Activated T-cell treated with anti-CD3 and anti-CD28 coated beads, Interleukin-2, amount 50 U/mL, for 4 hours (primary cell): ENCODE results near the gene COL9A2. TPM values are rescaled to one million over a fixed set of nuclear protein-coding genes. Genes with fewer than 3 reads are reported as not detected.
A peak's percentile ranks its signal among the peaks of the same experiment; 100 is the strongest.
"Not testable (repeated sequence)": the region's sequence is repeated elsewhere in the genome, so short reads cannot be mapped to it uniquely, and the experiment has no call there.

ENCODE experiments used
- ATAC-seq, 2 donors: fragments of 200-7000 bp; cut with Tn5 transposase; one replicate each; pipeline ENCODE4 v1.10.0; 2021
- DNase-seq: peaks from one replicate; pipeline ENCODE4 v3.0.0-alpha.2; 2020
- H3K27me3 Mint-ChIP-seq: one replicate; pipeline ENCODE4 v1.8.0; 2021; ENCODE audit warnings: low read depth, mixed read lengths
- H3K36me3 Mint-ChIP-seq: one replicate; pipeline ENCODE4 v1.8.0; 2022; ENCODE audit warnings: mixed read lengths; ENCODE audit not compliant: insufficient read depth
- H3K4me1 Mint-ChIP-seq: one replicate; pipeline ENCODE4 v1.8.0; 2021; ENCODE audit warnings: low read depth, mixed read lengths
- H3K4me3 Mint-ChIP-seq: one replicate; pipeline ENCODE4 v1.8.0; 2021; ENCODE audit warnings: mild to moderate bottlenecking, moderate library complexity, mixed read lengths
- H3K9me3 Mint-ChIP-seq: one replicate; pipeline ENCODE4 v1.8.0; 2021; ENCODE audit warnings: mixed read lengths
- total RNA-seq, 3 donors: library from RNA; stranded (reverse); gene quantifications; one replicate each; pipeline ENCODE4 v1.2.1, GENCODE V29; 2021

COL9A2 gene
- 1 to 10 TPM in 2 of 3 donors, under 1 TPM in 1; 0.96 to 2.5 (median 1.2) TPM for total RNA-seq

DNA sequence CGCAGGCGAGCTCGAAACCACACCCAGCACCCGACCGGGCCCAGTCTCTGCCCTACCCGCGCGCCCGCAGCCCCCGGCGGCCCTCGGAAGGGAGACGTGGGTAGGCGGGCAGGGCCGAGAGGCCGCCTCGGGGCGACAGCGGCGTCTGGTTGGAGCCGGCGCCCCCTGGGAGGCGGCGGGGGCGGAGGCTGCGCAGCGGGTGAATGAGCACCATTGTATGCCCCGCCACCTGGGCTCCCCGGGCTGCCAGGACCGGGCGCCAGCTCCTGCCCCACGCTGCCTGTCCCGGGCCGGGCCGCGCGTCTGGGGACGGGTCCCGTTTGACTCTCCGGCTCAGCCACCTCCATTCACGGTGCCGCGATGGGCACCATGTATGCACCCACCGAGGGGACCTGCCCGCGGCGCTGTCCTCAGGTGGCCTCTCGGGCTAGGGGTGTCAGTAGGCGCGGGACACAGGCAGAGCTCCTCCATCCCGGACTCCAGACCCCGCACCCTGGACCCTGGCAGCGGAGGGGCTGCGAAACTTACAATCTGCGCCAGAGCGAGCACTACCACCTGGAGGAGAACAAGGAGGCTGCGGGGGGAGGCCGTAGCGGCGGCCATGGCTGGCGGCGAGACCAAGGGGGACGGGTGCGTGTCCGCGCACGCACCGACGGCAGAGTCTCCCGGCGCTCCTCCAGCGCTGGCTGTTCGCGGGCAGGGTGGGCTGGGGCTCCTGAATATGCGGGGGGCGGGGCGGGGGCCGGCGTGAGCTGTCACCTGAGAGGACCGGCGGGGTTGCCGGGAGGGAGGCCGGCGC lies at the start of gene COL9A2:
COL9A2 (minus strand) TSS at position 692 of the 799 bp plus-strand sequence; CDS start at position 603, 89 bp downstream.
- ATAC-seq, result peak; percentile 67 to 72

DNA sequence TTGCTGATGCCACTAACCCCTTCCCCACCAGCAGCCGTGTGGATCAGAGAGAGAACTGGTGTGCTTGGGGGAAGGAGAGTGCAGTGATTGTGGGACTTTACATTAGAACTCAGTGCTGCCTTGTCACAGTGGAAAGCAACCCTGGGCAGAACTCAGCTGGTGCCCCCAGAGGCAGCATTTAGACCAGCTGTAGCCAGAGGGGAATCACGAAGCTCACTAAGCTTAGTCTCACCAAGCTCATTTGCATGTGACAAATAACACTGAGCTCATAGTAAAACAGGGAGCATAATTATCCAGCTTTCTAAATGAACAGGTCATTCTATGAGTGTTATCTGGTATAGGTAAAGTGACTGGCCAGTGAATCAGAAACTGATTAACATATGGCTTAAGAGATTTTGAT lies 46.6 kb upstream of the COL9A2 start:
- Mint-ChIP-seq H3K4me1 (peaks cover 8% of the 10 kb centered on the region), H3K4me3 (no peak overlapping the region), H3K9me3 (peaks cover 2% of the 10 kb centered on the region), H3K36me3 (no peaks in the 10 kb centered on the region), H3K27me3 (no peaks in the 10 kb centered on the region)
- DNase-seq, result no peak
- ATAC-seq, result peak; percentile 95 to 97

More for the DNA sequence above, at the start of gene COL9A2:
- no peaks in the 10 kb centered on the region for H3K36me3 Mint-ChIP-seq
- H3K9me3 Mint-ChIP-seq, result no peaks in the 10 kb centered on the region
- peak; percentile 53 for DNase-seq
- peaks cover 7% of the 10 kb centered on the region for H3K27me3 Mint-ChIP-seq
- H3K4me1 Mint-ChIP-seq, result peaks cover 38% of the 10 kb centered on the region
- peak within 1 kb of the TSS; percentile 77 for H3K4me3 Mint-ChIP-seq

DNA sequence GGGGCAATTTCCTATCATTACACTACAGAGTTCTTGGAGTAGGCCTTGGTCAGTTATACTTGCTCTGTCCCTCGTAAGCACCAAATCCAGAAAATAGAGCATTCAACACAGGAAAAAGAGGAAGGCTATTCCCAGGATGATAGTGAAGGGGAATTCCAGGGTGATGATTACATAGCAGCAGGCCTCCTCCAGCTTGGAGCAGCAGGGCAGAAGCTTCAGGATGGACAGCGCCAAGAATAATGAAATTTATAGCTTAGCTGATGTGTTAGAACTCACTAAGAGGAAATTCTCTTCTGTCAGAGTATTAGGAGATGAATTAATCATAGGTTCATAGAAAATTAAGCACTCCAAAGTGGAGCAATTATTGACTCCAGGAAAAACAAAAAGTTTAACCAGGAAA lies 45.6 kb upstream of the COL9A2 start:
- DNase-seq (no peak), ATAC-seq (no peak)
- Mint-ChIP-seq H3K4me3 (no peak overlapping the region), H3K4me1 (peaks cover 8% of the 10 kb centered on the region), H3K27me3 (no peaks in the 10 kb centered on the region), H3K36me3 (no peaks in the 10 kb centered on the region), H3K9me3 (peaks cover 4% of the 10 kb centered on the region)

DNA sequence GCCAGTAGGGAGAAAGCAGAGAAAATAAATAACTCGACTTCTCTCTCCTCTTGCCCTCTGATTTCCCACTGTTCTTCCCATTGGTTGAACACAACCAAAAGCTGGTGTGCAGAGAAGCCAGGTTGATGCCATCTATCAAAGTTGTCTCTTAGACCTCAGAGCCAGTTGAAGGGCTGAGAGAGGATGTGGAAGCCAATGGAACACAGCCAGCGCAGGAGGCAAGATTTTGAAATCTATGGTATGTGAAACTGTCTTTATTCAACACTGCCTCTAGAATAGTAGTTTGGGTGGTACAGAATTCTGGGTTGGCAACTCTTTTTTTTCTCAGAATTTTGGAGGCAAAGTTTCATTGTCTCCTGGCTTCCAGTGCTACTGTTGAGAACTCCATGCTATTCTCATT lies 45.1 kb upstream of the COL9A2 start:
- Mint-ChIP-seq H3K4me1 (peaks cover 8% of the 10 kb centered on the region), H3K4me3 (no peak overlapping the region), H3K36me3 (no peaks in the 10 kb centered on the region), H3K9me3 (peaks cover 4% of the 10 kb centered on the region), H3K27me3 (no peaks in the 10 kb centered on the region)
- no peak for ATAC-seq
- no peak for DNase-seq

DNA sequence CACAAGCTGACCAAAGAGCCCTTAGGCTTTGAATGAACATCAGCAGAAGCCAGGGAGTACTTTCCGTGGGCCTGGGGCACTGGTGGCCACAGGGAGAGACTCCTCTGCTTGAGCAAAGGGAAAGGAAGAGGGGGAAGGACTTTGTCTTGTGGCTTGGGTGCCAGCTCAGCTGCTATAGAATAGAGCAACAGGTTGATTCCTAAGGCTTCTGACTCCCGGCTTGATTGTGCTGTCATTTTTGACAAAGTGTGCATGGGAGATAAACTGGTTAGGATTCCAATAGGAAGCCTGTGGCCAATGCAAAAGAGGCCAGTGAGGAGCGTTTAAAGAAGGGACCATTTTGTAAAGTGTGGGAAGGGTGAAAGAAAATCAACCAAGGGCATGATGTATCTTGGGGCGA lies 44.6 kb upstream of the COL9A2 start:
- DNase-seq (no peak), ATAC-seq (no peak)
- H3K4me1 Mint-ChIP-seq, result peaks cover 8% of the 10 kb centered on the region
- no peaks in the 10 kb centered on the region for H3K36me3 Mint-ChIP-seq
- no peak overlapping the region for H3K4me3 Mint-ChIP-seq
- peaks cover 4% of the 10 kb centered on the region for H3K9me3 Mint-ChIP-seq
- no peaks in the 10 kb centered on the region for H3K27me3 Mint-ChIP-seq

DNA sequence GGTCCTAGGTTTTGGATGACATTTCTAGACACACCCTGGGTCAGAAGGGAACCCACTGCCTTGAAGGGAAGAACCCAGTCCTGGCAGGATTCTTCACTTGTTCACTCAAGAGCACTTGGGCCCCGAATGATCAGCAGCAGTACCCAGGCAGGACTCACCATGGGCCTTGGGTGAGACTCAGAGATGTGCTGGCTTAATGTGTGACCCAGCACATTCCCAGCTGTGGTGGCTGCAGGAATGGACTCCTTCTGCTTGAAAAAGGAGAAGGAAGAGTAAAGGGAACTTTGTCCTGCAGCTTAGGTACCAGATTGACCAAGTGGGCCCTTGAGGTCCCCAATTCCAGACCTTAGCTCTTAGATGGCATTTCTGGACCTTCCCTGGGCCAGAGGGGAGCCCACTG lies 44.1 kb upstream of the COL9A2 start:
- Mint-ChIP-seq H3K4me3 (no peak overlapping the region), H3K27me3 (no peaks in the 10 kb centered on the region), H3K36me3 (no peaks in the 10 kb centered on the region), H3K9me3 (peaks cover 4% of the 10 kb centered on the region), H3K4me1 (peaks cover 8% of the 10 kb centered on the region)
- DNase-seq (no peak), ATAC-seq (no peak)

DNA sequence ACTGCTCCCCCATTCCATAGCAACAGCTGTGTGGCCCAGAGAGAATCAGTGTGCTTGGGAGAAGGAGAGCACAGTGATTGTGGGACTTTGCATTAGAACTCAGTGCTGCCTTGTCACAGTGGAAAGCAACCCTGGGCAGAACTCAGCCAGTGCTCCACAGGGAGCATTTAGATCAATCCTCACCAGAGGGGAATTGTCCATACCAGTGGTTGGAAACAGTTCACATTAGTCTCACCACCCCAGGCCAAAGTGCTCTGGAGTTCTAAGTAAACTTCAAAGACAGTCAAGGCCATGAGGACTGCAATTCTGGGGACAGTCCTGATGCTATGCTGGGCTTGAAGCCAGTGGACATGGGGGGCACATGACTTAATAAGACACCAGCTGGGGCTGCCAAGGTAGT lies 43.5 kb upstream of the COL9A2 start:
- Mint-ChIP-seq H3K9me3 (peaks cover 4% of the 10 kb centered on the region), H3K4me3 (no peak overlapping the region), H3K4me1 (peaks cover 8% of the 10 kb centered on the region), H3K27me3 (no peaks in the 10 kb centered on the region), H3K36me3 (no peaks in the 10 kb centered on the region)
- no peak for ATAC-seq
- DNase-seq, result no peak

DNA sequence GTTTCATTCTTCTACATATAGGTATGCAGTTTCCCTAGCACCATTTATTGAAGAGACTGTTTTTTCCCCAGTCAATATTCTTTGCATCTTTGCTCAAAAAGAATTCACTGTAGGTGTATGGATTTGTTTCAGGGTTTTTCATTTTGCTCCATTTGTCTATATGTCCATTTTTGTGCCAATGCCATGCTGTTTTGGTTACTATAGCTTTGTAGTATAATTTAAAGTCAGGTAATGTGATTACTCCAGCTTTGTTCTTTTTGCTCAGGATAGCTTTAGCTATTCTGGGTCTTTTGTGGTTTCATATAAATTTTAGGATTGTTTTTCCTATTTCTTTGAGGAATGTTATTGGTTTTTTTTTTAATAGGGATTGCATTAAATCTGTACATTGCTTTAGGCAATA lies 40.5 kb upstream of the COL9A2 start:
- Mint-ChIP-seq H3K36me3 (no peaks in the 10 kb centered on the region), H3K27me3 (no peaks in the 10 kb centered on the region), H3K9me3 (peaks cover 4% of the 10 kb centered on the region), H3K4me1 (no peaks in the 10 kb centered on the region), H3K4me3 (no peak overlapping the region)
- no peak for ATAC-seq
- DNase-seq, result no peak

DNA sequence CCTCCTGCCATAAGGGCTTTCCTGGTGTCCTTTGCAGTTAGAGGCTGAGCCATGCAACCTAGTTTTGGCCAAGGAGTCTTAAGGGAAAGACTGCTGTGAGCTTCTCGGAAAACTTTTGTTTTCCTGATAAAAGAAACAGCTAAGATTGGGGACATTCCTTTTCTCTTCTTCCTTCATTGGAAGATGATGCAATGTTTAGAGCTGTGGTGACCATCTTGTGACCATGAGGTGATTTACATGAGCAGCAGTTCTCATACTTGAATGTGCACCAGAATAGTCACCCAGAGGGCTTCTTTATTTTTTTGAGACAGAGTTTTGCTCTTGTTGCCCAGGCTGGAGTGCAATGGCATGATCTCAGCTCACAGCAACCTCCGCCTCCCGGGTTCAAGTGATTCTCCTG lies 36.0 kb upstream of the COL9A2 start:
- Mint-ChIP-seq H3K27me3 (no peaks in the 10 kb centered on the region), H3K9me3 (no peaks in the 10 kb centered on the region), H3K4me3 (no peak overlapping the region), H3K36me3 (no peaks in the 10 kb centered on the region), H3K4me1 (no peaks in the 10 kb centered on the region)
- no peak for ATAC-seq
- DNase-seq, result no peak

DNA sequence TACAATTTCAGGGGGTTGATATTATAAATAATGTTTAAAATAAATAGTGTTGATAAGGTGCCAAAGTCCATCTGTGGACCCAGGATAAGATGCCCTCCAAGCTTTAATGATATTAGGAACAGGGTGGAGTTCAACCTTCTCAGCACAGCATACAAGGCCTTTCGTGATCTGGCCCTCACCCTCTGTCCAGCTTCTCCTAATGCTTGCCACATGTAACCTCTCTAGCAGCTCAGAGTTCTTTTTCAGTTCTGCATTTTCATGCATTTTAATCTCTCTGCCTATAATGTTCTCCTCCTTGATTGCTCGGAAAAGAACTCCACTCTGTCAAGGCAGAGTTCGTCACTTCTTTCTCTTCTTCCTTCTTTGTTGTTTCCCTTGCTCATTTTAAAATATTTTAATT lies 35.0 kb upstream of the COL9A2 start:
- no peak for ATAC-seq
- no peaks in the 10 kb centered on the region for H3K27me3 Mint-ChIP-seq
- no peak for DNase-seq
- no peaks in the 10 kb centered on the region for H3K36me3 Mint-ChIP-seq
- no peaks in the 10 kb centered on the region for H3K9me3 Mint-ChIP-seq
- no peaks in the 10 kb centered on the region for H3K4me1 Mint-ChIP-seq
- H3K4me3 Mint-ChIP-seq, result no peak overlapping the region

DNA sequence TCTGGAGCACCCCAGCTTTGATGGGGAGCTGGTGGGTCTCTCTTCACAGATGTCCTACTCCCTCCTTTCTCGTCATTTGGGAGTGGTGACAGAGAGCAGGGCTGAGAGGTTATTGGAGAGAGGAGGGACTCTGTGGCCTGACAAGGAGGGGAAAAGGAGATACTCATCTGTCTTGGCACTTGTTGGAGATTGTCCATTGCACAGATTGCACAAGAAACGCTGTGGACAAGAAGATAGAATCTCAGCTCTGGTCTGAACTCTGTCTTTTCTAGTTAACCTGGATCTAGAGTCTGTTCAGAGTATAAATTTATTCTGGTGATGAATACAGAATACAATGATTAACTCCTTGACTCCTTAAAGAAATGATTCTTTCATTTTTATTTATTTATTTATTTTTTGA lies 34.0 kb upstream of the COL9A2 start:
- Mint-ChIP-seq H3K27me3 (no peaks in the 10 kb centered on the region), H3K4me1 (no peaks in the 10 kb centered on the region), H3K4me3 (no peak overlapping the region), H3K36me3 (no peaks in the 10 kb centered on the region), H3K9me3 (no peaks in the 10 kb centered on the region)
- no peak for DNase-seq
- no peak for ATAC-seq

DNA sequence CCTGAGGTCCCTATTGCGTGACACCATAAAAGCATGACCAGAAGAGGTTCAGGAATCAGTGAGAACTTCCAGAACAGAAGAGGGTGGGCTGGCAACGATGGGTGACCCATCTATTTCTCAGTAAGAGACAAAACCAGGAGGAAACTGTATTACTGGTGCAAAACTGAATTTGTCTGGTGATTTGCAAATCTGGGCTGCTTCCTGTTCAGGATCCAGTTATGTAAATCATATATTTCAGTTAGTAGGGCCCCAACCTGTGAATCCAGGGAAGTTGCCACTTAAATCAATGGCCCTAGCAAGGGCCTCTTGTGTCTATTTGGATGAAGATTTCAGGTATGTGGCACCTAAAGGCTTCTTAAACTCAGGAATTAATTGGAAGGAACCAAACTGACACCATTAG lies 33.3 kb upstream of the COL9A2 start:
- Mint-ChIP-seq H3K36me3 (no peaks in the 10 kb centered on the region), H3K4me1 (peaks cover under 1% of the 10 kb centered on the region), H3K4me3 (no peak overlapping the region), H3K9me3 (no peaks in the 10 kb centered on the region), H3K27me3 (no peaks in the 10 kb centered on the region)
- ATAC-seq, result no peak
- no peak for DNase-seq

DNA sequence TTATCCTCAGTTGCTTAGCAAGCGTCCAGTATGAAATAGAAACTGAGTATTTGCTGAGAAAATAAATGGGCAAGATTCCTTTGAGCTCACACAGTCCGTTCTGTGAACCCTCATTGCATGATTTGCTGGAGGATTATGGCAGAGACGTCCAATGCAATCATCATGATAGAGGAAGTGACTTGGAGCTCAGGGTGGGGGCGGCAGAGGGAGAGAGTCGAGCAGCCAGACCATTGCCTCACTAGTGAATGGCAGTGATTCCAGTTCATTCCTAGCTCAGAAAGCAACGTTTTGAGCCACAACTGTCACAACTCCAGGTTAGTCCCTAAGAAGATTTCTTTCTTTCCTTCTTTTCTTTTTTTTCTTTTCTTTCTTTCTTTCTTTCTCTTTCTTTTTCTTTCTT lies 27.5 kb upstream of the COL9A2 start:
- Mint-ChIP-seq H3K27me3 (no peaks in the 10 kb centered on the region), H3K36me3 (no peaks in the 10 kb centered on the region), H3K9me3 (peaks cover 5% of the 10 kb centered on the region), H3K4me1 (peaks cover 39% of the 10 kb centered on the region), H3K4me3 (peak overlapping the region; percentile 63)
- ATAC-seq (peak in 1 of 2 donors; percentile 24), DNase-seq (peak; percentile 23)

DNA sequence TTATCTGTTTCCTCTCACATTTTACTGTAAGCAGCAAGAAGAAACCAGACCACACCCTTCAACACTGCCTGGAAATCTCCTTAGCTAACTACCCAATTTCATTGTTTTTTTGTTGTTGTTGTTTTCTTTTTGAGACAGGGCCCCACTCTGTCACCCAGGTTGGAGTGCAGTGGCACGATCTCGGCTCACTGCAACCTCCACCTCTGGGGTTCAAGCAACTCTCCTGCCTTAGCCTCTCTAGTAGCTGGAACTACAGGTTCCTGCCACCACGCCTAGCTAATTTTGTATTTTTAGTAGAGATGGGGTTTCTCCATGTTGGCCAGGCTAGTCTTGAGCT lies 25.3 kb upstream of the COL9A2 start:
- H3K9me3 Mint-ChIP-seq, ATAC-seq, DNase-seq, H3K27me3 Mint-ChIP-seq, H3K36me3 Mint-ChIP-seq: not testable (repeated sequence)
- Mint-ChIP-seq H3K4me3 (peak overlapping the region; percentile 24), H3K4me1 (peaks cover 46% of the 10 kb centered on the region)

DNA sequence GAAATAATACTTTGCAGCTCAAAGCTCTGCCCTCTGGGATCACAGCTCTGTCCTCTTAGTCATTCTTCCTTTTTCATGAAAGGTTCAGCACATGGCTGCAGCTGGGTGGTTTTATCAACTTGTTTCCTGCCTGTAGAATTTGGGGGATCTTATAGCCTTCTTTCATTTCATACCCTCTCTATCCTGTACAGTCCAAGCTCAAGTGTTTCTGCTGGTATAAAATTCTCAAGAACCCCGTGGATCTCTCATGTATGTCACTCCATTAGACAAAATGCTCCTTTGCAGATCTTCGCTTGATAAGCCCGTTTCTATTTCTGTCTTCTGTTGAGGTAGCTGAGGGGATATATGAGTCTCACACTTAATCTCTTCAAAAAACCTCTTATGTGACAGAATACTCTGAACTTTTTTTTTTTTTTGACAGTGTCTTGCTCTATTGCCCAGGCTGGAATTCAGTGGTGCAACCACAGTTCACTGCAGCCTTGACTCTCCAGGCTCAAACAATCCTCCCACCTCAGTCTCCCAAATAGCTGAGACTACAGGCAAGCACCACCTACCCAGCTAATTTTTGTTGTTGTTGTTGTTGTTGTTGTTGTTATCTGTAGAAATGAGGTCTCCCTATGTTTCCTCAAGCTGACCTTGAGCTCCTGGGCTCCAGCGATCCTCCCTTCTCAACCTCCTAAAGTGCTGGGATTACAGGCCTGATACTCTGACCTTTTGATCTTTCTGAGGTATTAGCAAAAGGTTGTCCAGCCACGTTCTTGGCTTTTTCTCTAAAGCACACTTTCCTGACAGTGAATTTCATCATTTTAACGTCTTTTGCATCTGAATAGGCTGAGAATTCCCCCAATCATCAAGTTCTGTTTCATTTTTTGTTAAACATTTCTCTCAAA lies 24.6 kb upstream of the COL9A2 start:
- H3K36me3 Mint-ChIP-seq, result no peaks in the 10 kb centered on the region
- DNase-seq (no peak), ATAC-seq (peak; percentile 44 to 52)
- peak overlapping the region; percentile 24 for H3K4me3 Mint-ChIP-seq
- peaks cover 5% of the 10 kb centered on the region for H3K9me3 Mint-ChIP-seq
- peaks cover 46% of the 10 kb centered on the region for H3K4me1 Mint-ChIP-seq
- no peaks in the 10 kb centered on the region for H3K27me3 Mint-ChIP-seq
